ENCODE results near the gene KIDINS220. TPM values are rescaled to one million over a fixed set of nuclear protein-coding genes. Genes with fewer than 3 reads are reported as not detected.

KIDINS220 gene
- total RNA-seq, 1 experiment from 2014 or later: 22.2 TPM

GRCh38 chr2:8851811-8852560, 14.6 kb upstream of the KIDINS220 start:
- DNase-seq (ENCODE audit: low read depth): peak; percentile 39

- no peak for DNase-seq (ENCODE audit: low read depth)
Observed at GRCh38 chr2:8850845-8851487, 13.6 kb upstream of the KIDINS220 start.

DNA sequence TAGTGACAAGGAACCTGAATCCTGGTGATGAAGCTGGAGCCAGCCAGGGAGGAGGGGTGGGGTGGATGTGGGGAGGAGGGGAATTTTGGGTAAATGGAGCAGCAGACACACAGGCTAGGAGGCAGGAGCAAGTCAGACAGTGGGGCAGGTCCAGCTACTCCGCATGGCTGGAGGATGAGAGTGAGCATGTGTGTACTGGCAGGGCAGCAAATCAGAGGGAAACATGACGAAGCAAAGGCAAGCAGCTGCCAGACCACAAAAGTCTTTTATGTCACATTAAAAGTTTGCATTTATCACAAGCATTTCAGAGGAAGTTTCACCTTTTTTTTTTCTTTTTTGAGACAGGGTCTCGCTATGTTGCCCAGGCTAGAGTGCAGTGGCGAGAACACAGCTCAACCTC, 11.9 kb upstream of the KIDINS220 start:
- peak; percentile 30 for DNase-seq (ENCODE audit: low read depth)

- no peak for DNase-seq (ENCODE audit: low read depth)
Observed at GRCh38 chr2:8848328-8849100, 11.1 kb upstream of the KIDINS220 start.

DNA sequence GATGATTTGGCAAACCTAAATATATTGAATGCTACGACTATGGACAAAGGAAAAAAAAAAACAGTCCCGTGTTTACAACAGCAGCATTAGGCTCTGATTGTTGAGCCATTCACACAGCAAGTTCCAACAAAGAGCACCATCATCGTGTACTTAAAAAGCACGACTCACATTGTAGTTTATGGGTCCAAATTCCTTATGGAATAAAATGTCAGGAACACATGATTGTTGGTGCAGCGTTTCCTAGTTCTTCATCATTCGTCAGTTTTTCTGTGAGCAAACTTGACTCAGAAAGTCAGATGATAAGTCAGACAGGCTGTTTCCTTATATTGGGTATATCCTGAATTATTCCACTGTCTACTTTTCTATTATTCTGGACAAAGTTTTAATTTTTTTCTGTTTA, 10.0 kb upstream of the KIDINS220 start:
- no peak for DNase-seq (ENCODE audit: low read depth)

DNA sequence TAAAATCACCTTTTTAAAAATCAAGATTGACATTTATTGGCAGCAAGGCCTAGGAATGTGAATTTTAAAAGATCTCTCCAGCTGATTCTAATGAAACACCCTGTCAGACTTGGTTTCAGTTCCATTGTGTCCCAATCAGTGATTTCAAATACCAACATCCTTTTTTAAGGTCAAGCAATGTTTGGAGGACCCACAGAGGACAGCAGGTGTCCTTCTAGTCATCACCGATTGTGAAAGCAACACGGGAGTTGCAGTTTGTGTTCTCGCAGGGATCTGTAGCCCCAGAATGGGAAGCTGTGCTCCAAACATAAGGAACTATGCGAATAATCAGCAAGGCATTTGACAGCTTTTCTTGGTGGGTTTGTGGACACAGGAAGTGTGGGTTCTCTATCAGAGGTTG, 4.5 kb upstream of the KIDINS220 start:
- no peak for DNase-seq (ENCODE audit: low read depth)

DNA sequence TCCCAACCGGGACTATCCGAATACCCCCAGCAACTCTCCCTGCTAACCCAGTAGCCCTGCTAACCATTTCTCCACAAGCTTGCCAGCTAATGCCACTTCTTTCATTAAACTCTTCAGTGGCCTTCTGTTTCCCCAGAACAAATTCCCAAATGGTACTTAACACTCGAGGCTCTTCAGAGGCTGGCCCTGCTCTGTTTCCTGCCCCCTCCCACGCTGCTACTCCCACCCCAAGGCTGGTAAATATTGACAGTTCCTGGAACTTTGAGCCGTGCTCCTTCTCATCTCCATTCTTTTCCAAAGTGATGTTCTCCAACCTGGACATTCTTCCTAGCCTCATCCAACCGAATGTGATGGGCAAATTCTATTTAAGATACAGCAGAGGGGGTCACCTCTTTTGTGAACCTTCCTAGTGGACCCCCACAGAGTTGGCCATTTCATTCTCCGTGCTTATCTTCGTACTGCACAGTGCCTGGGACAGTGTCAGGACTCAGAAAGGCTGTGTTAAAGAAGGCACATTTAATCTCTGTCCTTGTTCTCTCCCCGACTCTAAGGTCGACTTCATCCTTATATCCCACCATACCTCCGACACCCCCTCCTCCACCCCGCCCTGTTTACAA, 3.2 kb upstream of the KIDINS220 start:
- no peak for DNase-seq (ENCODE audit: low read depth)

DNA sequence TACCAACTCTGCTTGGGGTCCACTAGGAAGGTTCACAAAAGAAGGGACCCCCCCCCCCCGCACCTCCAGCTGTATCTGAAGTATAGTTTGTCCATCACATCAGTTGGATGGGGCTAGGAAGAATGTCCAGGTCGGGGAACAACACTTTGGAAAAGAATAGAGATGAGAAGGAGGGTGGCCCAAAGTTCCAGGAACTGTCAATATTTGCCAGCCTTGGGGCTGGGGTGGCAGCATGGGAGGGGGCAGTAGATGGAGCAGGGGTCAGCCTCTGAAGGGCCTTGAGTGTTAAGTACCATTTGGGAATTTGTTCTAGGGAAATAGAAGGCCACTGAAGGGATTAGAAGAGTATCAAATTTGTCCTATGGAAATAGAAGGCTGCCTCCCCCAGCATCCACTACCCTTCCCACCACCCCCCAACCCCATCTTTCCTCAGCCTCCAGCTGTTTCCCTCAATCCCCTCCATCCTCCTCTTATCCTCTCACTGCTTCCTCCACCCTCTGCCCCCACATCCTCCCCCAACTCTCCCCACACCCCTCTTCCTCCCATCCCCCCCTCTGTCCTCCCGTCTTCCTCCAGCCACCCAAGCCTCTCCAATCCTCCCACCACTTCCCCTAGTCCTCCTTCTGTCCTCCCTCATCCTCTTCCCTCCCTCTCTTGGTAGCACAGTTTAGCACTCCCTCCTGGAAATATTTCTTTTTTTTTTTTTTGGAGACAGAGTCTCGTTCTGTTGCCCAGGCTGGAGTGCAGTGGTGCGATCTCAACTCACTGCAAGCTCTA, 2.0 kb upstream of the KIDINS220 start:
- DNase-seq (ENCODE audit: low read depth): no peak

DNA sequence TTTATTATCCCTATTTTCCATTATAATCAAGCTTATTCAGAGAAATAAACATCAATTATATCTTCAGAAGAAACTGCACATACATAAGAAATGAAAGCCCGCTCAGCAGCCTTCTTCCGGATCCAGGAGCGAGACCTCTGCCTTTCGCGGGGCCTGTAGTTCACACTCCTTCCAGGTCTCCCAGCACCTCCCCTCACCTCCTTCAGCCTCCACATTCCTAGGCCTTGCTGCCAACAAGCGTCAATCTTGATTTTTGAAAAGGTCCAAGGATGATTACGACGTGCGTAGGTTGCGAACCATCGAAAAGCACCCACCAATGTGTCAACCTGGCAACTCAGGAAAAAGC, 355 bp upstream of the KIDINS220 start:
- DNase-seq (ENCODE audit: low read depth): no peak

GRCh38 chr2:8835279-8835678, 2.1 kb downstream of the KIDINS220 start:
- DNase-seq (ENCODE audit: low read depth): peak; percentile 9

- DNase-seq (ENCODE audit: low read depth): no peak
Observed at GRCh38 chr2:8833853-8834252, 3.6 kb downstream of the KIDINS220 start.

DNA sequence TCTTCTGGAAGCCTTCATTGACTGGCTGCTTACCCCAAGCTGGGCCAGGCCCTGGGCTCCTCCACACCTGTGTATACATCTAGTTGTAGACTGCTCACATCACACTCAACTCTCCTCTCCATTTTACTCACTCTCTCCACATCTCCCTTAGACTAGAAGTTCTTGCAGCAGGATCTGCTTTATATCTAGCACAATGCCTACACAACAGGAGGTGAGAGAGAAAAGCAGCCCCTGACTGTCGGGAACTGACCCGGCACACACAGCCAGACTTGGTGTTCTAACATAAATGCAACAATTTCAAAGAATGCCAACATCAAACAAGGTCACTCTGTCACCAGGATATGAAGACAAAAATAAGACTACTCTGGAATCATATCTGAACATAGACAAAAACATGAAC, 5.9 kb downstream of the KIDINS220 start:
- DNase-seq (ENCODE audit: low read depth): no peak

GRCh38 chr2:8827729-8828128, 9.7 kb downstream of the KIDINS220 start:
- DNase-seq (ENCODE audit: low read depth): no peak

DNA sequence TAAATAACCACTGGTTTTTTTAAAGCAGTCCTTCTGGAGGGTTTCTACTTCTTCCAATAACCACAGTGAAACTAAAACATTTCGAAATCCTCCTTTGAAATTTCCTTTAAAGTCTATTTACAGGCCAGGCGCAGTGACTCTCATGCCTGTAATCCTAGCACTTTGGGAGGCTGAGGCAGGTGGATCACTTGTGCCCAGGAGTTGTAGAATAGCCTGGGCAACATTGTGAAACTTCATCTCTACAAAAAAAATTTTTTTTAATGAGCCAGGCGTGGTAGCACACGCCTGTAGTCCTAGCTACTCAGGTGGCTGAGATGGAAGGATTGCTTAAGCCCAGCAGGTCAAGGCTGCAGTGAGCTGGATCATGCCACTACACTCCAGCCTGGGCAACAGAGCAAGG, 15.2 kb downstream of the KIDINS220 start:
- DNase-seq (ENCODE audit: low read depth): no peak

DNA sequence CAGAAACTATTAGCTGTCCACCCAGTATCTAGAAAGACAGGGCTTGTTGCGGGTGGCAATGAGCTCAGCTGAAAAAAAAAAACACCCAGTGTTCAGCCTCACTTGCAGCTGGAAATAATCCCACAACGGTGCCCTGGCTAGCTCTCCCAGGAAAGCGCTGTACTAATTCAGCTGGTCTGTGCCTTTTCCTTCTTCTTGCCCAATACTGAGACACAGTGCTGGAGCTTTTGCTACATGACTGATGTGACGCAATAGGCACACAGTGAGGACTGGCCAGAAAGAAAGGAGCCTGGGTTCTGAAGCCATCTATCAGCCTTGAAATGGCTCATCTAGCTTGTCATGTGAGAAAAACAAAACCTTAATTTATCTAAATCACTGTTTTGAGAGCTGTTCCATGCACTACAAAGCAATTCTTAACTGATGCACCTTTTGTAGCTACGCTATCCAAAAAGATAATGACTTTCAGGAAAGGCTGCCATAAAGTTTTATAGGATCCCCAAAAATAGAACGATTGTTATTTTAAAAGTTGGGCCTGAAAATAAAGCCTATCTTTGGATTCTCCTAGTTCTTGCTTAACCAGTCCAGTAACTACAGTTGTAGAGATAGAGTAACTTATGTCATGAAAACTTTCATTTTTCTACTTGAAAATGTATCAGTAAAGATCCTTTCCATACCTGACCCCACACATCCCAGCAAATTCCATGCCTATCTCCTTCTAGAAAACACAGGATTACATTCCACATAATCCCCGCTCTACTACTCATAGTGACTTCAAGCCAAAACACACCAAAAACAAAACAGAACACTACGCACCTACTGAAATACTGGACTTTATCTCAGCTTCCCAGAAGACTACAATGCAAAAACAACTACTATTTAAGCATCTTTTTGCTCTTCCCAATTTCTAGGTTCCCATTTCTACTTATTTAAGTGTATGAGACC, 15.9 kb downstream of the KIDINS220 start:
- DNase-seq (ENCODE audit: low read depth): no peak

GRCh38 chr2:8819948-8820347, 17.5 kb downstream of the KIDINS220 start:
- DNase-seq (ENCODE audit: low read depth): no peak

- peak; percentile 15 for DNase-seq (ENCODE audit: low read depth)
Observed at GRCh38 chr2:8819194-8819593, 18.2 kb downstream of the KIDINS220 start.

DNA sequence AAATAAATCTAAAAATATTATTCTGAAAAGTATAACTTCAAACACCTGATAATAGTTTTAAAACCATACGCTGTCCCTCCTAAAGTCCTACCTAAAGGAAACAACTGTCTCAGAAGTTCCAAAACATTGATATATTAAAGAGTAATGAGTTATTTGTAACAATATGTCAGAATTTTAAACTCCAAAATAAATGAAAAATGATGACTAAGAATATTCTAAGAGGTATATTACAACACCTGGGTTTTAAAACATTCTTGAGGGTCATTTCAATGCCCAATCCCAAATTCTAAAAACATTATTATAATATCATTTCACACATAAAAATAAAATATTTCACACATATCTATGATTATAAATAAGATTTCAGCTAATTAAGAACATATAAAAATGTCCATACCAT, 20.2 kb downstream of the KIDINS220 start:
- no peak for DNase-seq (ENCODE audit: low read depth)

GRCh38 chr2:8806885-8807704, 30.3 kb downstream of the KIDINS220 start:
- DNase-seq (ENCODE audit: low read depth): no peak
